Stimulated activated CD8-positive, alpha-beta memory T cell treated with anti-CD3 and anti-CD28 coated beads, Interleukin-12 subunit alpha, Interleukin-12 subunit beta, amount 100 ng/mL, for 4 hours (primary cell): Measurements from ENCODE around the gene UTY.
"Not testable (repeated sequence)": the region's sequence is repeated elsewhere in the genome, so short reads cannot be mapped to it uniquely, and the experiment has no call there.

Source experiments
- DNase-seq: peaks from one replicate; pipeline ENCODE4 v3.0.0-alpha.2; 2020; ENCODE audit warnings: low read depth

UTY gene

DNA sequence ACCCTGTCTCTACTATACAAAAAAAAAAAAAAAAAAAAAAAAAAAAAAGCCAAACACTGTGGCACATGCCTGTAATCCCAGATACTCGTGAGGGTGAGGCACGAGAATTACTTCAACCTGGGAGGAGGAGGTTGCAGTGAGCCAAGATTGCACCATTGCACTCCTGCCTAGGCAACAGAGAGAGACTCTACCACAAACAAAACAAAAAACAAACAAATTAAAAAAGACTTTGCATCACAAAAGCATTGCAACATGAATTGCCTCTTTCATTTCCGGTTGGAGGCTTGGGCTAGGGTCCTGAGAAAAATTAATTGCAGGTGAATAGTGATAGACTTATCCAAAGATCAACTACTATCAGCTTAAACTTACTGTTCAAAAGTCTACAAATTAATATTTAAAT, 180.4 kb downstream of the UTY start:
- DNase-seq: no peak

- no peak for DNase-seq
These were observed 183.5 kb downstream of the UTY start for GRCh38 chrY:13296176-13296890.

DNA sequence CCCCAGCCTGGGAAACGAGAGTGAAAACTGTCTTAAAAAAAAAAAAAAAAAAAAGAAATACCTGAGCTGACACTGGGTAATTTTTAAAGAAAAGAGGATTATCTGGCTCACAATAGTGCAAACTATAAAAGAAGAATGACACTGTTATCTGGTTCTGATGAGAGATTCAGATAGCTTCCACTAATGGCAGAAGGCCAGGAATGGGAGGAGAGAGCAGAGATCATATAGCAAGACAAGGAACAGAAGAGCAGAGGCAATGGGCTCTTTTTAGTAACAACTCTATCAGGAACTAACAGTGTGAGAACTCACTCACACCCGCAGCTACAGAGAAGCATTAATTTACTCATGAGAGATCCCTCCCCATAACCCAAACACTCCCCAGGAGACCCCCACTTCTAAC, 184.8 kb downstream of the UTY start:
- DNase-seq: no peak

DNA sequence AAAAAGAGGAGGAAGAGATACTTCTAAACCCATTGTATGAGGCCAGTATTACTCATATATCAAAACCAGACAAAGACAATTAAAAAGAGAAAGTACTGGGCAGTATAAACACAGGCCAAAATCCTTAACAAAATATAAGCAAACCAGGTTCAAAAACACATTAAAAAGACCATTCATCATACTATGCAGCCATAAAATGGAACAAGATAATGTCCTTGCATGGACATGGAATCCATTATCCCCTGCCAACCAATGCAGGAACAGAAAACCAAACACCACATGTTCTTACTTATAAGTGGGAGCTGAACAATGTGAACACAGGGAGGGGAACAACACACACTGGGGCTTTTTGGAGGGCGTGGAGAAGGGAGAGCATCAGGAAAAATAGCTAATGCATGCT, 188.6 kb downstream of the UTY start:
- no peak for DNase-seq

GRCh38 chrY:13282151-13283054, 197.4 kb downstream of the UTY start:
- DNase-seq: not testable (repeated sequence)

DNA sequence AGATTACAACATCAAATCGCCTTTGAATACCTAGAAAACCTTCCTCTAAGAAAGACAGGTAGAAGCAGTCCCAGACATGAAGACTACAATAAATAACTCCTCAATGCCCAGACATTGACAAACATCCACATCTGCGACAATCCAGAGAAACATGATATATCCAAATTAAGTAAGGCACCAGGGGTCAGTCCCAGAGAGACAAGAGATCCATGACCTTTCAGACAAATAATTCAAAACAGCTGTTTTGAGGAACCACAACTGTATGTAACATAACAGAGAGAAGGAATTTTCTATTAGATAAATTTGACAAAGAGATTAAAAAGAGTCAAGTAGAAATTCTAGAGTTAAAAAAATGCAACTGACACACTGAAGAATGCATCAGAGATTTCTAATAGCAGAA, 200.3 kb downstream of the UTY start:
- DNase-seq: no peak

GRCh38 chrY:13271706-13272105, 208.1 kb downstream of the UTY start:
- no peak for DNase-seq

DNA sequence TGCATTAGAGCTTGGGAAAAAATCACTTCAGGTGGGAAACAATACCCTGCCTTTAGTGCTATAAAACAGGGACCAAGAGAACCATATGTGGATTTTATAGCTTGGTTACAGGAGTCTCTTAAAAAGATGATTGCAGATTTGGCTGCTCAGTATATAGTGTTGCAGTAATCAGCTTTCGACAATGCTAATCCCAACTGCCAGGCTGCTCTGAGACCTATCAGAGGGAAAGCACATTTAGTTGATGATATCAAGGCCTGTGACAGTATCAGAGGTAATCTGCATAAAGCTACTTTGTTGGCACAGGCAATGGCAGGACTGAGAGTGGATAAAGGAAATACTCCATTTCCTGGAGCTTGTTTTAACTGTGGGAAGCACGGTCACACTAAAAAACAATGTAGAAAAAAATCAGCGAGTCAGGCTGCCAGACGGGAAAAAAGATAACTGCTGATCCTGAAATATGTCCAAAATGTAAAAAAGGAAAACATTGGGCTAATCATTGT, 225.8 kb downstream of the UTY start:
- DNase-seq: not testable (repeated sequence)

DNA sequence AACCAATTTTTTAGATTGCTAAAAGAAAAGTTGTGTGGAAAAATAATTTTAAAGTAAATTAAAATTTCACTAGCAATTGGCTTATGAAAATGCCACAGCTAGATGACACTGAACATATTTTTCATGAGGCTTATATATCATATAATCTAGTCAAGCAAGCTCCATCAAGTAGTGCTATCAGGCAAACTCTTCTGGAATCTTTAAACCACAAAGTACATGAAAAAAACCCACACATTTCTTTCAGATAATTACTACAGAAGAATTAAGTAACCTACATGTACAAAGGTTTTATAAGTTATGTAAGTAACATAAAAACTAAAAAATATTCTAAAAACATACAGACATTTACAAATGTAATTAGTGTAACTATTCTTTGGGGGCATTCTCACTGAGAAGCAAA, 229.4 kb downstream of the UTY start:
- DNase-seq: no peak

DNA sequence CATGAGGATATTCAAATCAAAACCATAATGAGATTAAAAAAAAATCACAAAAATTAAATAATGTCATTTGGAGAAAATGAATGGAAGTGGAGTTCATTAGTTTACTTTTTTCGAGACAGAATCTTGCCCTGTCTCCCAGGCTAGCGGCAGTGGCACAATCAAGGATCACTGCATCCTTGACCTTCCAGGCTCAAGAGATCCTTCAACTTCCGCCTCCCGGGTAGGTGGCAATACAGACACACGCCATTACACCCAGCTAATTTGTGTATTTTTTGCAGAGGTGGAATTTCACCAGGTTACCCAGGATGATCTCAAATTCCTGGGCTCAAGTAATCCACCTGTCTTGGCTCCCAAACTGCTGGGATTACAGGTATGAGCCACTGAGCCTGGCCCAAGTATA, 236.1 kb downstream of the UTY start:
- DNase-seq: no peak

DNA sequence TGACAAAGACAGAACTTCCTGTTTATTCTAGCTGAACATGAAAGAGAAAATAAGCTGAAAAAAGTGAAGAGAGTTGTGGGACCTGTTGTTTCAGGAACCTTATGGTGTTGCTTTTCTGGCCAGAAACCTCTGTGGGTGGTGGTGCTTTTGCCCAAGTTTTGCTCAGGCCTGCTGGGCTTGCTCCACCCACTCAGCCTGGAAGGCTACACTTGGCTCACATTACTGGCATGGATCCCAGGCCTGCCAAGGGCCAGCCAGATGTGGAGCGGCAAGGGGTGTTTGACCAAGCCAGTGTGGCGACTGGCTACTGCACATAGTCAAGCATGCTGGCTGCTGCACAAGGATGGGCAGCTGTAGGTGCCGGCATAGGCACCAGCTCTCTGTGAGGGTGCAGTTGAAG, 245.9 kb downstream of the UTY start:
- DNase-seq: no peak

- no peak for DNase-seq
These were observed 246.7 kb downstream of the UTY start for GRCh38 chrY:13233118-13233517.

DNA sequence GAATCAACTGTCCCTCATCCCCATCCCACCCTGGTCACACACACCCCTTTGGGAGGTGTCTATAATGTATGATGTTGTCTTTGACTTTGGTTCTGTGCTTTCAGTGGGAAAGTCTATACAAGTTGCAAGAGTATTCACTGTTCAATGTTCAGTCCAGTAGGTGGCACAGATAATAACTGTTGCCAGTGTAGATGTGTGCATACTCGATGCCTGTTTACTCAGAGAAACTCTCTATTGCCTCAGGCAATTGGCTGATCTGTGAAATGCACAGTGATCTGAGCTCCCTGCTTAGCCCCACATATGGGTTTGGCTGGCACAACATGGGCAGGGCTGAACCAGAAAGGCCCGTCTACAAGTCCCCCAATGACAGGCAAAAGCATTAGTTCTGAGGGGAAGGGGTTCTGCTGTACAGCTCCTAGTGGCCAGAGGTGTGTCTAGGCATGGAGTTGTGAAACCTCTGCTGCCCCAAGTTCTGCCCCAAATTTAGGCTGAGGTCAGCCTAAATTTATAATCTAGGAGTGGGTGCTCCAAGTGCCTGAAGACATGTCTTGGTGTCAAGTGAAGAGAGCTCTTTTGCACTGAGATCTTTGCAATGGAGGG, 252.4 kb downstream of the UTY start:
- no peak for DNase-seq

DNA sequence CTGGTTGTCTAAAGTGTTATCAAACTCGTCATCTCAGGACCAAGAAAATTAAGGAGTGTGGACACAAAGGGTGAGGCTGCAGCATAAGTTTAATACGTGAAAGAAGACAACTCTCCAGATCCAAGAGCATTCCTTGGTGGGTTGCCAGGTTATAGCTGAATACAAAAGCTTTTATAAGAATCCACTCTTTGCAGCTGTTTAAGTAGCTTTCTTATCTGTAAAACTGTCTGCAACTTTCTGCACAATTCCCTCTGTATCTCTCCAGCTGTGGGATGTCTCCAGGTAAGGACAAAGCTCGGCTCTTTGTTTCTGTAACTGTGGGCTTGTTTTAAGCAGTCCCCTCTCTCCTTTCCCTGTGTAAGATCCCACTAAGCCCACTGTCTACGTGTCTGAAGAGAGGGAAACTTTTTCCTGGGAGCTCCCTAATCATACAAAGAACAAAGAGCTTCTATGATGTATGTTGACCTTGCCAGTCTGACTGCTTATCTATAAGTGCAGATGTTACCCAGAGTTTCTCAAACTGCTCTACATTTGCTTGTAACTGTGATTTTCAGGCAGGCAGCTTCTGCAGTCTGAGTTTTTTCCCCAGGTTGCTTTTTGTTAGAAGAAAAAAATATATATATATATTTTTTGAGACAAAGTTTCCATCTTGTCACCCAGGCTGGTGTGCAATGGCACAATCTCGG, 268.7 kb downstream of the UTY start:
- DNase-seq: no peak

DNA sequence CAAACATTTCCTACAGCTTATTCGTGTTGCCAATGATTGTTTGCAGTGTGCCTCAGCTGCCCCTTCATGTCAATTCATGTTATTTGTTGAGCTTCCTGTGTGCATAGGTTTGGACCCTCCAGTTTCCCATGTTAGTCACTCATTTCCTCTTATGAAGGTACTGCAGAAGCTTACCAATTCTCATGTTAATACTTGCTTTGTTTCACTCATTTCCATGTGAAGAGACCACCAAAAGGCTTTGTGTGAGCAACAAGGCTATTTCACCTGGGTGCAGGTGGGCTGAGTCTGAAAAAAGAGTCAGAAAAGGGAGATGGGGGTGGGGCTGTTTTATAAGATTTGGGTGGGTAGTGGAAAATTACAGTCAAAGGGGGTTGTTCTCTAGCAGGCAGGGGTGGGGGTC, 274.6 kb downstream of the UTY start:
- no peak for DNase-seq
